Stimulated activated CD4-positive, alpha-beta T cell treated with anti-CD3 and anti-CD28 coated beads, Interleukin-12 subunit alpha, Interleukin-12 subunit beta, amount 100 ng/mL, for 48 hours (primary cell): ENCODE measurements around the gene PKD1.

Experiments
- DNase-seq, 3 donors: peaks; one replicate each; pipeline ENCODE4 v3.0.0-alpha.2; 2020; ENCODE audit warnings: low read depth in 2 of 3, low spot score in 1 of 3

PKD1 gene

DNA sequence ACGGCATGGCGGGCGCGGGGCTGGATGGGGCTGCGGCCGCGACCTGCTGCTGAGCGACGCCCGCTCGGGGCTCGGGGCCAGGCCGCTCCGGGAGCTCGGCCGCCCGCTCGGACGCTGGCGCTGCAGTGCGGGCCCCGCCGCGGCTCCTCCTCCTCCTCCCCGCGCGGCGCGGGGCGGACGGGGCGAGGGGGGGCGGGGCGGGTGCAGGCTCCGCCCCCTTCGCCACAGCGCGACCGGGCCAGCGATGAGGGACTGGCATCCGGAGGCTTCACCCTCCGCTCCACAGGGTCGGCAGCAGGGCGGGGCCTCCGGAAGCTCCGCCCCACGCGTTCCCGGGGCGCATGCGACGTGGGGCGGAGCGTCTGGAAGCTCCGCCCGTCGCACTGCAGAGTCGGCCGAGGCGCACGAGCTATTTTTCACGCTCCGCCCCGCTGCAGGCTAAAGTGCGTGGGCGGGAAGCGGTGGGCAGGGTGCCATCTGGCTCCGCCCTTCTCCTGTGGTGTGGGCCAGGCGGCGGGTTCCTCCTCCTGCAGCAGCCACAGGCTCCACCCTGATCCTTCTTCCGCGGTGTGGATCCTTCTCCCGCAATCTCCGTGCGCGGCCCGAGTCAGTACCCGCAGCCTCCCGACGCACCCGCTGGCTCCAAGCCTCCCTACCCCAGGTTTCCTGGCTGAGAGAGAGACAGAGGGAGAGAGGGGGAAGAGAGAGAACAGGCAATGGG is at the start of gene PKD1:
PKD1 (minus strand) TSS at position 129 of the 721 bp plus-strand sequence. CDS start 209 bp downstream, outside the sequence.
- DNase-seq: peak; percentile 97 to 99 (median 97)

DNA sequence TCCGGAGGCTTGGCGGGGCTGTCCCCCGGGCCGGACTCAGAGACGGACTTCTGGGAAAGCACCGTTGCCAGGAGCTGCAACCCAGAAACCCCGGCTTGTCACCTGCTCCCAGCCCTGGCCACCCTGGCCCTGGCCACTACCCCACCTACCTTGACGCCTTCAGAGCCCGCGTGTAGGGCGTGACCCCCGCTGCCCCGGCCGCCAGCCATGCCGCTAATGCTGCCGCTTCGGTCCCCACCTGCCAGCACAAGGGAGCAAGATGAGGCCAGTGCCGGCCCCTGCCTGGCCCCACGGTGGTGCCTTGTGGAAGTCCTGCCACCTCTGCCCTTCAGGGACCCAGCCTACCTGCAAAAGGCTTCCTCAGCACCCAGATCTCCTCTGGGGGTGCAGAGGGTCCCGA is 49.3 kb upstream of the PKD1 start:
- no peak for DNase-seq

DNA sequence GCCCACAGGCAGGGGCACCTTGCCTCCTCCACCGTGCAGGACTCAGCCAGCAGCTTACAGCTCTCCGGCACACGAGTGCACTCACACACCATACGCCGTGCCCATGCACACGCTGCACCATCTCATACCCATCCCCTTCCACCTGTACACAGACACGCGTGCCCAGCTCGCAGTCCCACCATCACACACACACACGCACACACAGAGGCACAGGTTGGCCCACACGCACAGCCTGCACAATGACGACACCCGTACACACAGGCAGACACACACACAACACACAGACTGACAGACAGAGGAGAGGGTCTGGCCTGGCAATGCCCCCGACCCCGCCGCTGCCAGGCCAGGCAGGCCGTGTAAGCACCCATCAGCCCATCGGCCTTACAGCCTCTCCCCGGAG is 48.6 kb upstream of the PKD1 start:
- DNase-seq: no peak

DNA sequence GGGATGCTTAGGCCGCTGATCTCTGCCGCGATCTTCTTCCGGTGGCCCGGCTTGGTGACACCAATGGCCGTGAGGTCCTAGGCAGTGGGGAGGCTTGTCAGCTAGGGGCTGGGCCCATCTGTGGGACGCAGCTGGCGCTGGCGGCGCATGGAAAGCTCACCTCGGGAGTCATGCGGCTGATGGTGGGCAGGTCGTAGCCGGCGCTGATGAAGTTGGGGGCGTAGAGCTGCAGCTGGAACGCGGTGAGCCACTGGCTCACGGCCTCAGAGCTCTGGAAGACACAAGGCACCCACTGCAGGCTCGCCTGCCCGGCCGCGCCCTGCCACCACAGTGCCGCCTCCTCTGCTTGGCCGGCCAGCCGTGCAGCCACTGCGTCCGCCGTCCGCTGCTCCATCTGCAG is 48.0 kb upstream of the PKD1 start:
- DNase-seq: no peak

DNA sequence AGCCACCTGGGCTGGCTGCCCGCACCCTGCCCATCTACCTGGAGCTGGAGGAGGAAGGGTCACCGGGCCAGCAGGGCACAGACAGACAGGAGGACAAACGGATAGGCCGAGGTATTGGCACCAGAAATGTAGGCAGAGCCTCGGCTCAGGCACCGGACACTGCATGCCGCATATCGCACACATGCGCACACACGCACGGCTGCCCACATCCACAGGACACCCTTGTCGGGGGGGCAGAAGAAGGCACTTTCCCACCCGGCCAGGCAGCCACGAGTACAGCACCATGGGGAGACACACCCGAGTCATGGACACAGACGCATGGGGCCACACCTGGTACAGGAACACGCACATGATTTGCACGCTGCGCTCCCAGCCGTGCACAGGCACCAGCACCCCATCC is 46.3 kb upstream of the PKD1 start:
- no peak for DNase-seq

DNA sequence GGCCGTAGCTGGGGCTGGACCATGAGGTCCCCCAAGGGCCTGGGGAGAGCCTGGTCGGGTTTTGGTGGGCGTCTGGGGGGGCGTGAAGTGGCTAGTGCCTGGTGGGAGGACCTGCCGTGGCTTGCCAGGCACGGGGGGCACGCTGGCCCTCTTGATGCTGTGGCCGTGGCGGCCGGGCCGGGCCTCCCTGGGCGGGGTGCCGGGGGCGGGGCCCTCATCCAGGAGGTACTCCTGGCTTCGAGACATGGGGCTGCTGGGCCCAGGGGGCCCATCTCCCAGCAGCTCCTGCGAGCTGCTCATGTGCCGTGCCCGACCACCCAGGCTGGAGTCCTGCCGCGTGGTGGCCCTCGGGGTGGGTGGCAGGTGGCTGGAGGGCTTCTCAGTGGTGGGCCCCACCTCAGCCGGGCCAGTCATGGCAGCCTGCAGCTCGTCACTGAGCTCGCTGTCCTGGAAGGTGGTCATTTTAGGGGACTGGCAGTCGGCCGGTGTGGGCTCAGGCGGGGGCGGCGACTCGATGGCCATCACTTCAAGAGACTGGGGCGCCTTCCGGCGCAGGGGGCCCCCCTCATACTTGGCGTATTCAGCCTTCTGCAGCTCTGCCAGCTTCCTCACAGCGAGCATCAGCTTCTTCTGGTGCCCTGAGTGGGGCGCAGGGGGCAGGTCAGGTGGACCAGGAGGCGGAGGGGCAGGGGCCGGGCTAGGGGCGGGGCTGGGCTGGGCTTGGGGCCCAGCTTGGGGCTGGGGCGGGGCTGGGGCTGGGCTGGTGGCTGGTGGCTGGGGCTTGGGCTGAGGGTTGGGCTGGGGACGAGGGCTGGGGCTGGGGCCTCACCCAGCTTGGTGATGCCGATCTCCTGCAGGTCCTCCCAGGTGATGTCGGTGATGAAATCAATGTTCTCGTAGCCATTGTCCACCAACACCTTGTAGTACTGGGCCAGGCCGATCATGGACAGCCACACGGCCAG is 45.5 kb upstream of the PKD1 start:
- no peak for DNase-seq

DNA sequence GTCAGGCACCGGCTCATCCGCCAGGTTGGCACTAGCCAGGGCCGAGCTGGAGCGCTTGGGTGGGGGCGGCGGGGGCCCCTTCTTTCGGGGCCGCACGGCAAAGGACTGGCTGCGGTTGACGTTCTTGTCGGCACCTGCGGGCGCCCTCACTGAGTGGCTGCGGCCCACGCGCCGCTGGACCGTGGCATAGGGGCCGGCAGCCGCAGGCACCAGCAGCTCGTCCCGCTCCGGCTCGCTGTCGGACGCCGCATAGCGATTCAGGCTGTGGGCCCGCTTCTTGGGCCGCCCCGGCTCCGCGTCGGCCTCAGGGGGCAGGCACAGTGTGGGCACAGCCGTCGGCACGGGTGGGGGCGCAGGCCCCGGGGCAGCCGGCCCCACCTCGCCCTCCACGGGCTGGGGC is 44.8 kb upstream of the PKD1 start:
- no peak for DNase-seq

DNA sequence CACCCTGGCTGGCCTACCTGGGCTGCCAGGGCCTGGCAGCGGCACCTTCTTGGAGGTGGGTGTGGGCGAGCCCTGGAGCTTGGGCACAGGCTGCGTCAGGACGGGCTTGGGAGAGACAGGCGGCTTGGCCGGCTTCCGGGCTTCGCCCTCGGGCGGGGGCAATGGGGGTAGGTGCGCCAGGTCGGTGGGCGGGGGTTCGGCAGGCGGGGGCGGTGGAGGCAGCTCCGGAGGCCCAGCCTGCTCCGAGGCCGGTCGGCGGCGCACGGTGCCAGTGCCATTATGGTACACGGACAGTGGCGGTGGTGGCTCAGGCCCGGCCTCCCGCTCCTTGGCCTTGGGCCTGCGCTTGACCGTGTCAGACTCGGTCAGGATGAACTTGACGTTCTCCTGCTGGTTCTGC is 43.9 kb upstream of the PKD1 start:
- no peak for DNase-seq

DNA sequence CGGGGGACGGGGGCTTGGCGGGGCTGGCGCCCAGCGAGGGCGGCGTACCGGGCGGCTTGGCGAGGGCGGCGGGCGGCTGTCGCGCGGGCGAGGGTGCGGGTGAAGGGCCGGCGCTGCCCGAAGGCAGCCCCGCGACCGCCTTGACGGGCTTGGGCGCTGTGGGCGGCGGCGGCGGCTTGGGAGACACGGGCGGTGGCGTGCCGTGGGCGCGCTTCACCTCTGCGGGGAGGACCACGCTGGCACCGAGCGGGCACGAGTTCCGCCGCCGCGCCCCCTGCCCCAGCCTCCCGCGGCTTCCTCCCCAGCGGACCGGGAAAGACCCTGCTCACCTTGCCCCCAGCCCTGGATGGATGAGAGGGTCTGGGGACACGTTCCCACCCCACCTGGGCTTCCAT is 43.4 kb upstream of the PKD1 start:
- DNase-seq: no peak

DNA sequence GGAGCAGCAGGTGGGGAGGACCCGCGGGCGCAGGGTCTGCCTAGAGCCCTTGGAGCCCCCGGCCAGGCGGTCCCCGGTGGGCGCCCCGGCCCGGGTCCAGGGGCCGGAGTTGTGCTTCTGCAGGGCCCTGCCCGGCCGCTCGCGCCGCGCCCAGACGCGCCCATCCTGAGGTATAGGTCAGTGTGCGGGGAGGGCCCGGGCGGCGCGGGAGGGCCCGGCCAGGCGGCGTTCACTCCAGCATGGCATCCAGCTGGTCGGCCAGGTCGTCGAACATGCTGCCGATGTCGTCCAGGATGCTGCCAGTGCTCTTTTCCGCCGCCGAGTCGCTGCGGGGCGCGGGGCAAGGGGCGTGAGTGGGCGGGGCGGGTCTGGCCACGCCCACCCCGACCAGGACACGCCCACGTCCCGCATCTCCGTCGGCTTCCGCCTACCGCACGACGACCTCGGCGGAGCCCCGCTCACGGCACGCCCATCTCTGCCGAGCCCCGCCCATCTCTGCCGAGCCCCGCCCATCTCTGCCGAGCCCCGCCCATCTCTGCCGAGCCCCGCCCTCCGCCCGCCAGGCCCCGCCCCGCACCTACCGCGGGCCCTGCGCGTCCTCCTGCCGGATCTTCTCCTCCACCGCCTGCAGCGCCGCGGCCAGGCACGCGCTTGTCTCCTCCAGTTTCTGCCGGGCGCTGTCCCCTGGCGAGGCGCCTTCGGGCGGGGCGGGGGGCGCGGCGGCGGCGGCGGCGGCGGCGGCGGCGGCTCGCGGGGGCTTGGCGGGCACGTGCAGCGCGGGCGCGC is 42.8 kb upstream of the PKD1 start:
- DNase-seq: peak in 1 of 3 donors; percentile 20

DNA sequence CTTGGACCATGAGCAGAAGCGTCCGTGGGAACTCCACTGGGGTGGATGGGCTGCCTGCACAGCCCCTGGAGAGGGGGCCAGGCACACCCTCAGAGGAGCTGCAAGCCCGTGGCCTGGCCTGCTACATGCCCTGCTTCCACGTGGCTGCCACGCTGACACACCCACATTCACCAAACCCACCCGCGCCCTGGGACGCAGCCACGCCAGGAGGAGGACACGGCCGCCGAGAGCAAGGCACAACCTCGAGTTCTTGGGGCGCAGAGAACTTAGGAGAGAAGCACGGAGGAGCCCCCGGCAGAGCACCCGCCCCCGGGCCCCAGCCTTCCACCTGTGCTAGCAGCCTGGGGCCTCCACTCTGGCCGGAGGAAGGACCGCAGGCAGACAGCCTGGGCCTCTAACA is 41.9 kb upstream of the PKD1 start:
- no peak for DNase-seq

DNA sequence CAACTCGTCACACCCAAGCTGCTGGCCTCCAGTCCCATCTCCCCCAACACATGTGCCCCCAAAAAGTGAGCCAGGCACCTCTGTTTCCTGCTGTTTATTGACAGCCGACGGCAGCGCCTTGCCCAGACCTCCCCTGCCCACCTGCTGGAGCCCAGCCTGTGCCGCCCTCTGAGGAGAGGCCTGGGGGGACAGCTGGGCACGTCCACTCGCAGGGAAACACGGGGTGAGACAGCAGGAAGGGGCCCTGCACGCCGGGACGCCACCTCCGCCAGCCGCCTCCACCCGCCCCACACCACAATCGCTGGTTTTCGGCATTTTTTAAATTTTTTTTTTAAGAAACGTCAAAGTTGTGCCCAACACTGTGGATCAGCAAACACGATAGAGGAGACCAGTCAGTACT is 41.4 kb upstream of the PKD1 start:
- no peak for DNase-seq

DNA sequence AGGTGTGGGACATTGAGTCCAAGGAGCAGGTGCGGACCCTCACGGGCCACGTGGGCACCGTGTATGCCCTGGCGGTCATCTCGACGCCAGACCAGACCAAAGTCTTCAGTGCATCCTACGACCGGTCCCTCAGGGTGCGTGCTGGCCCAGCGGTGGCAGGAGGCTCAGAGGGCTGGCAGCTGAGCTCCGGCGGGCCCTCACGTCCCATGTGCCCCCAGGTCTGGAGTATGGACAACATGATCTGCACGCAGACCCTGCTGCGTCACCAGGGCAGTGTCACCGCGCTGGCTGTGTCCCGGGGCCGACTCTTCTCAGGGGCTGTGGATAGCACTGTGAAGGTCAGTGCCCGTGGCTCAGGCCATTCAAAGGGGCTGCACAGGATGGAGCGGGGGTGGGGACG is 40.3 kb upstream of the PKD1 start:
- DNase-seq: no peak

DNA sequence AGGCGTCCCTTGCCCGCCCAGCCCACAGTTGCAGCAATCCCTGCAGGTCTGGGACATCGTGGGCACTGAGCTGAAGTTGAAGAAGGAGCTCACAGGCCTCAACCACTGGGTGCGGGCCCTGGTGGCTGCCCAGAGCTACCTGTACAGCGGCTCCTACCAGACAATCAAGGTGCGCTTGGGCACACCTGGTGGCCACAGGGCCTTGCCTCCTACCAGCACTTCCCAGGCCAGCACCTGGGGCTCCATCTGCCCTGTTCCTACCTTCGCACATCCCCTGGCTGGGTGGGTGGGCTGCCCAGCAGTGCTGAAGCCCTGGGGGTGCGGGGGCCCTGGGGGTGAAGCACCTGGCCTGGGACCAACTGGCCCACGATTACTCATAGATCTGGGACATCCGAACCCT is 39.8 kb upstream of the PKD1 start:
- DNase-seq: no peak

DNA sequence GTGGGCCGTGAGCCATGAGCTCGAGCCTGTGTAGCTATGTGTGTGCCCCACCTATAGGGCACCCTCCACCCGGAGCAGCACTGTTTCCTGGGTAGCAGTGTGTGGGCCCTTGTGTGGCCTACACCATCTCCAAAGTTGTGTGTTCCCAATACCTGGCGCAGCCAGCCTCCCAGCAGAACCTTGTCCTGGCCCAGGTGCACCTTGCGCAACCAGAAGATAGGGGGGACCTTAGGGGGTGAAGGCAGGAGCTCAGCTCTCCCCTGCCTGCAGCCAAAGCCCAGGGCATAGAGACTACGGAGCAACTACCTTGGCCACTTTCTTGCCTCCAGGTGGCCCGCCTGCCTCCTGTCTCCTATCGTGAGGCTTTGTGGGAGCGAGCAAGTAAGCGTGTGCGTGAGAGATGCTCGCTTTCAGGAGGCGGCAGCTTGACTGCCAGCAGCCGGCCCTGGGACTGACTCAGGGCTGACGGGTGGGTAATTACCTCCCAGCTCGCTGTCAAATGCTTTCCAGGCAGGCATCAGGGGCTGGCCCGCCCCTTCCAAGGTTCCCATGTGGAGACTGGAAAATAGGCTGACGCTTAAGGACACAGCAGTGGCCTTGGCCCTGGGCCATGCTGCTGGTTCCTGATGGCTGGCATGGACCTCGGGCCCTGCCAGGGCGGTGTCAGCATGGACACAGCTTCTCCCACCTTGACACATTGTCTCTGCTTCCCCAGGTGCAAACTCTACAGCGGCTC is 38.9 kb upstream of the PKD1 start:
- DNase-seq: no peak

DNA sequence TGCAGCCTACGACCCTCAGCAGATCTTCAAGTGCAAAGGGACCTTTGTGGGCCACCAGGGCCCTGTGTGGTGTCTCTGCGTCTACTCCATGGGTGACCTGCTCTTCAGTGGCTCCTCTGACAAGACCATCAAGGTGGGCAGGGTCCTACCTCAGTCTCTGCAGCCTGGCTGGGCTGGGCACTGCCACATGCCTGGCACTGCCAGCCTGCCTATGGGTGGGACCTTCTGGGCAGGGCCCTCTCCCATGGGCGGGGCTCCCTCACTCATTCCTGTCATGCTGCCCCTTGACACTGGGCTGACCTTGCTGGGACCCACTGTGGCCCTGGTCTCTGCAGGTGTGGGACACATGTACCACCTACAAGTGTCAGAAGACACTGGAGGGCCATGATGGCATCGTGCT is 38.2 kb upstream of the PKD1 start:
- DNase-seq: no peak

DNA sequence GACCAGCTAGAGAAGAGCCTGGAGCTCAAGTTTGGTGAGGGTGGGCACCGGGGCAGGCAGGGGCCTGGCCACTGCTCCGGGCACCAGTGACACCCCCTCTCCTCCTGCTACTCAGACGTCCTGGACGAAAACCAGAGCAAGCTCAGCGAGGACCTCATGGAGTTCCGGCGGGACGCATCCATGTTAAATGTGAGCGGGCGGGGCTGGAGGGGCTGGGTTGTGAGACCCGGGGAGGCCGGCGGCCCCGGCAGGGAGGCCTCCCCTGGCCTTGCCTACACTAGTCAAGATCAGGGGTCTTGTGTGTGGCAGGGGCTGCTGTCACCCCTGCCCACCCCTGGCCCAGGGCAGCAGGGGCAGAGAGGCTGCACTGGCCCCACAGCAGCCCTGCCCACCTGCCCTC is 37.7 kb upstream of the PKD1 start:
- DNase-seq: no peak

DNA sequence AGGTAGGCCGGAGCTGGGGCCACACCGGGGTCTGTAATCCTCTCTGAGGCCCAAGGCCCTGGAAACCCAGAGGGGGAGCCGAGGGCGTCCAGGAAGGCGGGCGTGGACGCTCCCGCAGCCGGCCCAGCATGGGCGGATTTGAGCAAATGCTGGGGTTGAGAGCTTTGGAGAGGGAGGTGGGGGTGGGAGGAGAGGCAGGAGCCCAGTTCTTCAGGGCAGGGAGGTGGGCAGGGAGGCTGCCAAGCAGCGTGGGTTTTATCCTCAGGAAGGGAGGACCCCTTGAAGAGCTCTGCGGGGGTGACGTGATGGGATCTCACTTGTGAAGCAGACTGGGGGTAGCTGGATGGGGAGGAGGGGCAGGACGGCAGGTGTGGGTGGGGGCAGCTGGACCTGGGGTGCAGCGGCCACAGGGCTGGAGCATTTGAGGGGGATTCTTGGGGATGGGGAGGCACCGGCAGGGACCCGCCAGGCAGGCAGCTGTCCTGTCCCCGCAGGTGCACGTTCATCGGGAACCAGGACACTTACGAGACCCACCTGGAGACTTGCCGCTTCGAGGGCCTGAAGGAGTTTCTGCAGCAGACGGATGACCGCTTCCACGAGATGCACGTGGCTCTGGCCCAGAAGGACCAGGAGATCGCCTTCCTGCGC is 37.1 kb upstream of the PKD1 start:
- no peak for DNase-seq

DNA sequence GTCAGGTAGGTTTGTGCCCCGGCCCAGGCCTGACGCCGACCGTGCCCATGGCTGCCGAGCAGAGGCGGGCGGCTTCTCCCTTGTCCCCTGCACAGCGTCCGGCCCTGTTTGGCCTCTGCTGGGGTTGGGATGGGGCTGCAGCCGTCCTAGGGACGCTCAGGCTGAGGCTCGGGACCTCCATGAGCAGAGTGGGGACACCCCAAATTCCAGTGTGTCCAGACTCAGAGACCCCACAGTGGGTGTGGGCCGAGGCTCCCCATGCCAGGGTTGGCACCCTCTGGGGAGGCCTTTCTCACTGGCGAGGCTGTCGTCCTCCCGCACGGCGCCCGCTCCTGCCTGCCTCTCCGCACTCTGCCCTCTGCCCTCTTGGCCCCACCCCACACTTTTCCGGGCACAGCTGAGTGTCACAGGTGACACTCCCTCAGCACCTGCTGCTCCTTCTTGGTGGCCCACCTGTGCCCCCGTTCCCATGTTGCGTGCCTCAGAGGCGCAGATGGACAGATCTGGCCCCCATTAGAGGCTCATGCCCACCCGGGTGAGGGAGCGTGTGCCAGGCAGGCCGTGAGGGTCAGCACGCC is 36.0 kb upstream of the PKD1 start:
- DNase-seq: no peak
